CD14-positive monocyte (primary cell): ENCODE data around the gene CDH22. TPM values are rescaled to one million over a fixed set of nuclear protein-coding genes. Genes with fewer than 3 reads are reported as not detected.
A peak's percentile ranks its signal among the peaks of the same experiment; 100 is the strongest.

ENCODE experiments used
- DNase-seq, 3 donors: peaks; one replicate each; pipeline ENCODE4 v3.0.0-alpha.2; 2011 to 2022
- H2AFZ ChIP-seq: 2 replicates; pipeline ENCODE4 v1.6.0; 2012; ENCODE audit warnings: mild to moderate bottlenecking, low read depth, low read length, inconsistent platforms; ENCODE audit not compliant: insufficient read depth, poor library complexity, severe bottlenecking
- H3K27ac ChIP-seq, 2 donors: 1 replicate in 1 of 2; 2 replicates in 1 of 2; pipeline ENCODE4 v1.5.1; 2012 to 2013; ENCODE audit warnings: low read length in 2 of 2, control low read depth in 1 of 2, inconsistent platforms in 1 of 2, low read depth in 1 of 2, mild to moderate bottlenecking in 1 of 2
- H3K27me3 ChIP-seq, 2 donors: one replicate each; pipeline versions ENCODE4 v1.6.0 to v1.6.1; 2011 to 2013; ENCODE audit warnings: low read length in 2 of 2; ENCODE audit not compliant: control insufficient read depth in 2 of 2, insufficient read depth in 2 of 2
- H3K36me3 ChIP-seq, 2 donors: replicated peaks in 1 of 2; 1 replicate in 1 of 2; 2 replicates in 1 of 2; pipeline versions ENCODE4 v1.5.1 to v1.6.1; 2012 to 2013; ENCODE audit warnings: low read length in 2 of 2, control low read depth in 1 of 2, inconsistent platforms in 1 of 2, mild to moderate bottlenecking in 1 of 2; ENCODE audit not compliant: insufficient read depth in 2 of 2, control insufficient read depth in 1 of 2
- H3K4me1 ChIP-seq, 2 donors: 1 replicate in 1 of 2; 2 replicates in 1 of 2; pipeline versions ENCODE4 v1.5.1 to v1.6.1; 2012 to 2013; ENCODE audit warnings: low read length in 2 of 2, control low read depth in 1 of 2, inconsistent platforms in 1 of 2, mild to moderate bottlenecking in 1 of 2, moderate library complexity in 1 of 2; ENCODE audit not compliant: insufficient read depth in 2 of 2, control insufficient read depth in 1 of 2
- H3K4me2 ChIP-seq: replicated peaks from 2 replicates; pipeline ENCODE3; 2012; ENCODE audit warnings: low read length, moderate library complexity, mild to moderate bottlenecking; ENCODE audit not compliant: poor library complexity, severe bottlenecking; ENCODE audit errors: extremely low read depth
- H3K4me3 ChIP-seq, 3 experiments: fragments of 200-600 bp in 1 of 3; sonication (generic) in 1 of 3; replicated peaks in 1 of 3; 1 replicate in 2 of 3; 2 replicates in 1 of 3; pipeline ENCODE4 v1.5.1; 2011 to 2013; ENCODE audit warnings: low read length in 3 of 3, mild to moderate bottlenecking in 3 of 3, control low read depth in 2 of 3, low read depth in 2 of 3, inconsistent platforms in 1 of 3, moderate library complexity in 1 of 3
- H3K79me2 ChIP-seq: 2 replicates; pipeline ENCODE4 v1.6.0; 2012; ENCODE audit warnings: mild to moderate bottlenecking, control low read depth, inconsistent platforms, low read length, moderate library complexity; ENCODE audit not compliant: insufficient read depth
- H3K9ac ChIP-seq: 2 replicates; pipeline ENCODE4 v1.6.0; 2017; ENCODE audit warnings: low read length, mild to moderate bottlenecking; ENCODE audit not compliant: insufficient read depth, poor library complexity, severe bottlenecking
- H3K9me3 ChIP-seq, 2 donors: replicated peaks in 1 of 2; 1 replicate in 1 of 2; 2 replicates in 1 of 2; pipeline versions ENCODE4 v1.5.1 to v1.6.1; 2012 to 2013; ENCODE audit warnings: low read length in 2 of 2, control low read depth in 1 of 2; ENCODE audit not compliant: control insufficient read depth in 1 of 2, insufficient read depth in 1 of 2
- H4K20me1 ChIP-seq: 2 replicates; pipeline ENCODE4 v1.6.0; 2012; ENCODE audit warnings: mild to moderate bottlenecking, low read length, control low read depth, moderate library complexity; ENCODE audit not compliant: insufficient read depth
- H3K27ac Mint-ChIP-seq, 7 donors: one replicate each; pipeline ENCODE4 v1.8.0; 2020; ENCODE audit warnings: mild to moderate bottlenecking in 7 of 7, mixed read lengths in 7 of 7, moderate library complexity in 6 of 7, inconsistent platforms in 2 of 7
- H3K27me3 Mint-ChIP-seq, 3 donors: one replicate each; pipeline ENCODE4 v1.8.0; 2021 to 2022; ENCODE audit warnings: low read depth in 3 of 3, mild to moderate bottlenecking in 3 of 3, mixed read lengths in 3 of 3, moderate library complexity in 3 of 3, inconsistent platforms in 1 of 3
- H3K36me3 Mint-ChIP-seq, 2 donors: one replicate each; pipeline ENCODE4 v1.8.0; 2020; ENCODE audit warnings: mixed read lengths in 2 of 2, inconsistent platforms in 1 of 2, mild to moderate bottlenecking in 1 of 2
- H3K4me1 Mint-ChIP-seq: one replicate; pipeline ENCODE4 v1.8.0; 2020; ENCODE audit warnings: mild to moderate bottlenecking, mixed read lengths
- H3K4me3 Mint-ChIP-seq, 2 donors: one replicate each; pipeline ENCODE4 v1.8.0; 2020; ENCODE audit warnings: mild to moderate bottlenecking in 2 of 2, mixed read lengths in 2 of 2, moderate library complexity in 1 of 2
- H3K9me3 Mint-ChIP-seq, 7 donors: one replicate each; pipeline ENCODE4 v1.8.0; 2020 to 2022; ENCODE audit warnings: mixed read lengths in 7 of 7, mild to moderate bottlenecking in 6 of 7, moderate library complexity in 6 of 7, inconsistent platforms in 2 of 7
- WGBS: methylation state at CpG from one replicate; pipeline ENCODE4 v1.1.5; 2013; ENCODE audit warnings: missing lambda C conversion rate; ENCODE audit not compliant: insufficient coverage; 5-methylcytosine and 5-hydroxymethylcytosine counted together
- intact Hi-C, 2 donors: fragments of 100-400 bp; cut with micrococcal nuclease; formaldehyde crosslinking; loops; one replicate each; pipeline versions ENCODE4 v1.15.0 to v1.15.1; 2023
- polyA minus RNA-seq: library from RNA; depleted of rRNA, polyadenylated mRNA; stranded (reverse); fragments of >200 nt; gene quantifications from 2 replicates; pipeline ENCODE4 v1.2.3, GENCODE V29; 2012
- polyA plus RNA-seq, 3 donors: library from polyadenylated mRNA; depleted of rRNA in 1 of 3; unstranded in 2 of 3; stranded (reverse) in 1 of 3; fragments of 300-500 nt in 2 of 3; fragments of >200 nt in 1 of 3; fragmentation: Illumina TruSeq in 2 of 3; gene quantifications; 1 replicate in 2 of 3; 2 replicates in 1 of 3; pipeline ENCODE4 v1.2.3, GENCODE V29; 2012 to 2021
- total RNA-seq, 12 experiments: library from RNA in 1 of 12; stranded (reverse) in 1 of 12; fragments of 120-200 nt in 1 of 12; gene quantifications; one replicate each; pipeline ENCODE4 v1.2.4 and lab custom pipeline; 2013 to 2026; ENCODE audit warnings: mixed read lengths in 6 of 12, inconsistent platforms in 1 of 12
- TF ChIP-seq, protein P1 (sequence below): fragments of 200-600 bp; IDR thresholded peaks from one replicate; pipeline ENCODE4 v1.8.0; 2022; ENCODE audit warnings: antibody characterized with exemption, mild to moderate bottlenecking

The CDH22 gene, protein sequence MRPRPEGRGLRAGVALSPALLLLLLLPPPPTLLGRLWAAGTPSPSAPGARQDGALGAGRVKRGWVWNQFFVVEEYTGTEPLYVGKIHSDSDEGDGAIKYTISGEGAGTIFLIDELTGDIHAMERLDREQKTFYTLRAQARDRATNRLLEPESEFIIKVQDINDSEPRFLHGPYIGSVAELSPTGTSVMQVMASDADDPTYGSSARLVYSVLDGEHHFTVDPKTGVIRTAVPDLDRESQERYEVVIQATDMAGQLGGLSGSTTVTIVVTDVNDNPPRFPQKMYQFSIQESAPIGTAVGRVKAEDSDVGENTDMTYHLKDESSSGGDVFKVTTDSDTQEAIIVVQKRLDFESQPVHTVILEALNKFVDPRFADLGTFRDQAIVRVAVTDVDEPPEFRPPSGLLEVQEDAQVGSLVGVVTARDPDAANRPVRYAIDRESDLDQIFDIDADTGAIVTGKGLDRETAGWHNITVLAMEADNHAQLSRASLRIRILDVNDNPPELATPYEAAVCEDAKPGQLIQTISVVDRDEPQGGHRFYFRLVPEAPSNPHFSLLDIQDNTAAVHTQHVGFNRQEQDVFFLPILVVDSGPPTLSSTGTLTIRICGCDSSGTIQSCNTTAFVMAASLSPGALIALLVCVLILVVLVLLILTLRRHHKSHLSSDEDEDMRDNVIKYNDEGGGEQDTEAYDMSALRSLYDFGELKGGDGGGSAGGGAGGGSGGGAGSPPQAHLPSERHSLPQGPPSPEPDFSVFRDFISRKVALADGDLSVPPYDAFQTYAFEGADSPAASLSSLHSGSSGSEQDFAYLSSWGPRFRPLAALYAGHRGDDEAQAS
- total RNA-seq (2013), result not detected
- polyA plus RNA-seq (not detected), polyA minus RNA-seq (not detected in 2 replicates), total RNA-seq (lab: John Stamatoyannopoulos, UW) (0 to 3.4 (median 0.04) reads per million in 11 experiments)

DNA sequence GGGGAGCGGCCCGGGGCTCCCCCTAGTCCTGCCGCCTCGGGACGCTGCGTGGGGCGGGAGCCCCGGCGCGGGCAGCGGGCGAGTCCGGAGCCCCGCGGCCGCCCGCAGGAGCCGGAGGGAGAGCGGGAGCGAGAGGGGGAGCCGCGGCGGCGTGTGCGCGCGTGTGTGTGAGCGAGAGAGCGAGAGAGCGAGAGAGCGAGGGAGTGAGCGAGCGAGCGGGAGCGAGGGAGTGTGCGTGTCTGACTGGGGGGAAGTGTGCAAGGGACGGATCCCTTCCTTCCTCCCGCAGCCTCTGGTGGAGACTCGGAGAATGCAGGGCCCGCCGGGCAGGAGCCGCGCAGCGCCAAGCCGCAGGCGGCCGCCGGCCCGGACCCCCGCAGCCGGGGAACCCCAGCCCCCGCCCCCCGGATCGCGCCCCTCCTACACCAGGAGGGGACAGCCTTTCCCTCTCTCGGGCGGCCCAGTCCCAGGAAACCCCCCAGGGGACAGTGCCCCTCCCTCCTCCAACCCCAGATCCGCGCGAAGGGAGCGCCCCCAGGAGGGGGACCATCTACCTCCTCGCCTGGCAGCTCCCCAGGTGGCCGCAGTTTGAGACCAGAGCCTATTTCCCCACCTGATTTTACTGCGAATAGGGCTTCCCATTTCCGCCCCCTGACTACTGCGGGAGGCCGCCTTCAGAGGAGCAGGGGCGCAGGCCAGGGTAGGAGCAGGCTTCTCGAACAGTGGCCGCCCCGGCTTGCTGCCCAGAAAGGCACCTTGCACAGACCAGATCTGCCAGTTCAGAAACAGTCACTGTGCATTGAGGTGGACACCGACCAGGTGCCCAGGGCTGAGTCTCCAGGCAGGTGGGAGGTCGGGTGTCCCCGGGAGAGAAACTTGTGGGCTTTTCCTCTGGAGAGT, at the start of gene CDH22:
Gene CDH22 (minus strand): TSS at position 241 of the 900 bp plus-strand sequence. CDS start 57,204 bp downstream, outside the sequence.
- peak; percentile 44 to 70 (median 50) for DNase-seq
- WGBS, result under 1% methylated on average over 52 of the region's 74 CpGs
- Histone ChIP-seq H3K36me3 (no peaks in the 10 kb centered on the region), H3K4me1 (peaks cover 7 to 18% of the 10 kb centered on the region in 2 donors), H3K9me3 (peaks cover 0 to 38% of the 10 kb centered on the region in 2 donors), H3K9ac (peak within 1 kb of the TSS; percentile 8), H3K4me3 (peak within 1 kb of the TSS in 1 of 3 experiments; percentile 63), H3K27ac (no peak within 1 kb of the TSS), H3K4me2 (peak within 1 kb of the TSS; percentile 72), H4K20me1 (no peaks in the 10 kb centered on the region), H2AFZ (peak within 1 kb of the TSS; percentile 53), H3K27me3 (peaks cover 68 to 85% of the 10 kb centered on the region in 2 donors), H3K79me2 (no peaks in the 10 kb centered on the region)
- Mint-ChIP-seq H3K4me3 (peak within 1 kb of the TSS; percentile 76 to 92), H3K36me3 (peaks cover 0 to 4% of the 10 kb centered on the region in 2 donors), H3K9me3 (peaks cover 0 to 8% (median 4%) of the 10 kb centered on the region in 7 donors), H3K4me1 (peaks cover 11% of the 10 kb centered on the region), H3K27ac (no peak within 1 kb of the TSS), H3K27me3 (peaks cover 73 to 89% (median 83%) of the 10 kb centered on the region in 3 donors)
- intact Hi-C loops, result no loop called here
- TF ChIP-seq, protein P1, sequence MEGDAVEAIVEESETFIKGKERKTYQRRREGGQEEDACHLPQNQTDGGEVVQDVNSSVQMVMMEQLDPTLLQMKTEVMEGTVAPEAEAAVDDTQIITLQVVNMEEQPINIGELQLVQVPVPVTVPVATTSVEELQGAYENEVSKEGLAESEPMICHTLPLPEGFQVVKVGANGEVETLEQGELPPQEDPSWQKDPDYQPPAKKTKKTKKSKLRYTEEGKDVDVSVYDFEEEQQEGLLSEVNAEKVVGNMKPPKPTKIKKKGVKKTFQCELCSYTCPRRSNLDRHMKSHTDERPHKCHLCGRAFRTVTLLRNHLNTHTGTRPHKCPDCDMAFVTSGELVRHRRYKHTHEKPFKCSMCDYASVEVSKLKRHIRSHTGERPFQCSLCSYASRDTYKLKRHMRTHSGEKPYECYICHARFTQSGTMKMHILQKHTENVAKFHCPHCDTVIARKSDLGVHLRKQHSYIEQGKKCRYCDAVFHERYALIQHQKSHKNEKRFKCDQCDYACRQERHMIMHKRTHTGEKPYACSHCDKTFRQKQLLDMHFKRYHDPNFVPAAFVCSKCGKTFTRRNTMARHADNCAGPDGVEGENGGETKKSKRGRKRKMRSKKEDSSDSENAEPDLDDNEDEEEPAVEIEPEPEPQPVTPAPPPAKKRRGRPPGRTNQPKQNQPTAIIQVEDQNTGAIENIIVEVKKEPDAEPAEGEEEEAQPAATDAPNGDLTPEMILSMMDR, result peak; percentile 66
